ENCODE data around the gene PDE7B. TPM values are rescaled to one million over a fixed set of nuclear protein-coding genes. Genes with fewer than 3 reads are reported as not detected.

The PDE7B gene
- total and polyA plus RNA-seq, 9 of the 15 experiments (the other 6 are each of a cell fraction or from before 2014, with no cell fraction given) = 0.01 TPM; not detected in 8

GRCh38 chr6:135905604-135906300 is 54.3 kb downstream of the PDE7B start (continued):
- TF ChIP-seq MYNN (IDR thresholded peaks at IDR 0.05) = no peak
- no peak for TF ChIP-seq MYNN (CRISPR knock-in tag; IDR thresholded peaks at IDR 0.05)
- no peak for TF ChIP-seq EWSR1 (IDR thresholded peaks at IDR 0.05; ENCODE audit: borderline replicate concordance, low read depth, partially characterized antibody)
- no peak for TF ChIP-seq ZFX (CRISPR knock-in tag; IDR thresholded peaks at IDR 0.05)

DNA sequence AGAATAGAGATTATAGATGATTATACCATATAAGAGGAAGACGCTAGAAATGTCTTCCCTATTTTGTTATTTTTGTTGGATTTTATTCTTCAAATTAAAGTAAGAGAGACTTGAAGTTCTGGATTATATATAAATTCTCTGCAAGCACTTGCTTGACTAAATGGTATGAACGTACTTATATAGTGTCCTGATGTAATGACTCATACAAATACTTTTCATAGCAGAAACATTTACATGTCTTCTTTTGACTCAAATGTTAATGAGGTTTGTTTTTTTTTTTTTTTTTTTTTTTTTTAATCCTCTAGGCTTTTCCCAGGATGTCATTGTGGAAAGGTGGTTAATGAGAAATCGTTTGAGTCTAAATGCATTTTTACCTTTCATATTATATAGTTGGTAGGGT is 55.0 kb downstream of the PDE7B start:
- POLR2A ChIA-PET = interaction anchor here (1.4 kb wide), 1 partner anchor 19 kb away, joined by 3 read pairs; no protein-coding TSS in a partner anchor
- BruUV-seq (replicated peaks) = no TSS peak
- Histone ChIP-seq H3K4me3 (no peak overlapping the region), H3K27ac (ENCODE audit: extremely low read depth, low read depth, low read length) (no peak overlapping the region), H3K27me3 (ENCODE audit: control insufficient read depth in 2 of 2, insufficient read depth in 2 of 2, low read length in 2 of 2) (peaks cover 0 to 2% of the 10 kb centered on the region in 2 experiments; a peak in 1 of 5 replicates), H3K9me1 (ENCODE audit: control insufficient read depth, insufficient read depth, low read length) (no peaks in the 10 kb centered on the region), H3K9ac (ENCODE audit: insufficient read depth in 1 of 2, low read depth in 2 of 2, low read length in 2 of 2) (no peak overlapping the region), H3K36me3 (ENCODE audit: control insufficient read depth, insufficient read depth, low read length) (no peaks in the 10 kb centered on the region), H4K20me1 (replicated peaks; ENCODE audit: control insufficient read depth, insufficient read depth, low read length) (no peaks in the 10 kb centered on the region), H3K4me1 (replicated peaks in 1 of 2; ENCODE audit: control insufficient read depth in 2 of 2, insufficient read depth in 2 of 2, low read length in 2 of 2) (no peaks in the 10 kb centered on the region), H3K9me3 (replicated peaks; ENCODE audit: control insufficient read depth, insufficient read depth, low read depth, low read length) (no peaks in the 10 kb centered on the region), H3K4me2 (ENCODE audit: insufficient read depth, low read length) (no peak overlapping the region), H2AFZ (ENCODE audit: low read depth, low read length) (no peak overlapping the region), H3K79me2 (ENCODE audit: control insufficient read depth, insufficient read depth, low read length) (no peaks in the 10 kb centered on the region)
- FAIRE-seq (no peak), DNase-seq (ENCODE audit: extremely low read depth in 1 of 4, low spot score in 3 of 4) (no peak), ATAC-seq (no peak)
- in situ Hi-C loops (cut with MboI) = no loop called here
- intact Hi-C loops (cut with micrococcal nuclease) = loop anchor here (5.0 kb wide), 1 partner anchor 369 kb away; no protein-coding TSS in a partner anchor
- CTCF ChIA-PET (ENCODE audit: low intra/inter-chr PET ratio) = no interaction called here
- TF ChIP-seq SPI1 (IDR thresholded peaks at IDR 0.05; ENCODE audit: borderline replicate concordance, low read depth, low read length) (no peak), AFF1 (IDR thresholded peaks at IDR 0.05; ENCODE audit: low read depth in 1 of 2, partially characterized antibody in 2 of 2) (no peak), ZNF668 (CRISPR knock-in tag; IDR thresholded peaks at IDR 0.05) (no peak), ZFP91 (CRISPR knock-in tag; IDR thresholded peaks at IDR 0.05) (no peak)
- TF ChIP-seq, protein P1, sequence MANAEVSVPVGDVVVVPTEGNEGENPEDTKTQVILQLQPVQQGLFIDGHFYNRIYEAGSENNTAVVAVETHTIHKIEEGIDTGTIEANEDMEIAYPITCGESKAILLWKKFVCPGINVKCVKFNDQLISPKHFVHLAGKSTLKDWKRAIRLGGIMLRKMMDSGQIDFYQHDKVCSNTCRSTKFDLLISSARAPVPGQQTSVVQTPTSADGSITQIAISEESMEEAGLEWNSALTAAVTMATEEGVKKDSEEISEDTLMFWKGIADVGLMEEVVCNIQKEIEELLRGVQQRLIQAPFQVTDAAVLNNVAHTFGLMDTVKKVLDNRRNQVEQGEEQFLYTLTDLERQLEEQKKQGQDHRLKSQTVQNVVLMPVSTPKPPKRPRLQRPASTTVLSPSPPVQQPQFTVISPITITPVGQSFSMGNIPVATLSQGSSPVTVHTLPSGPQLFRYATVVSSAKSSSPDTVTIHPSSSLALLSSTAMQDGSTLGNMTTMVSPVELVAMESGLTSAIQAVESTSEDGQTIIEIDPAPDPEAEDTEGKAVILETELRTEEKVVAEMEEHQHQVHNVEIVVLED (CRISPR knock-in tag; IDR thresholded peaks at IDR 0.05) = no peak
- TF ChIP-seq, protein P2, sequence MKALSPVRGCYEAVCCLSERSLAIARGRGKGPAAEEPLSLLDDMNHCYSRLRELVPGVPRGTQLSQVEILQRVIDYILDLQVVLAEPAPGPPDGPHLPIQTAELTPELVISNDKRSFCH (CRISPR knock-in tag; IDR thresholded peaks at IDR 0.05) = no peak
- TF ChIP-seq, protein P2 (tag; IDR thresholded peaks at IDR 0.05) = no peak
- 1% methylated on average over 3 of the region's 3 CpGs for WGBS (ENCODE audit: insufficient coverage, low coverage, missing lambda C conversion rate)
